ENCODE results near the gene OR1N1. TPM values are rescaled to one million over a fixed set of nuclear protein-coding genes. Genes with fewer than 3 reads are reported as not detected.

Gene OR1N1
- total and polyA plus RNA-seq, 2 of the 4 experiments (the other 2 are of a cell fraction), result not detected

DNA sequence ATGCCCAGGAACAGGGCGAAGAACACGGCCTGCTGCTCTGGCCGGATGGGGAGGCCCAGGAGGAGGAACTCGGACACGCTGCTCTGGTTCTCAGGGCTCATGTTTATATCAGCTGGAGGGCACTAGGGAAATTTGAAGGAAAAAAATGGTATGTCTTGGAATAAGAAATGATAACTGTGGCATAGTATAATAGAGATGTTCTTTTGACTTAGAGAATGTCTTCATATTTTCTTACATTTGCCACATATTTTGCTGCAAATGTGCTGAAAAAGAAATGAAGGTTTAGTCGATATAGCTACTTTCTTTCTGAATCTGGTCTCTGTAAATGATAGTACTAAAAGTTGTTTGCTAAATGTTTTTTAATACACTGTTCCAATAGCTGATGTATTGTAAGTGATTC lies 49.3 kb downstream of the OR1N1 start, which contains the start of gene OR1J1:
Gene OR1J1 (minus strand): TSS at position 101 of the 400 bp plus-strand sequence. CDS start 0 bp downstream, at position 101.
- WGBS, 2 experiments (ENCODE audit: extremely low coverage in 2 of 2, insufficient read length in 1 of 2), result no CpG with 5 or more reads among the region's 6 CpGs
- no TSS peak for BruUV-seq (replicated peaks)

More for the DNA sequence above, 49.3 kb downstream of the OR1N1 start, which contains the start of gene OR1J1:
- ChIA-PET POLR2A (ENCODE audit: unreplicated experiment) (interaction anchor here (0.6 kb wide), 1 partner anchor 184 kb away, joined by 3 read pairs; the partner anchor contains the start of gene OR1L1), CTCF (no interaction called here)
- H4K20me1 ChIP-seq (ENCODE audit: insufficient read depth, low read length), result no peaks in the 10 kb centered on the region
- no peak for ATAC-seq (ENCODE audit: low read depth)
- H2BK15ac ChIP-seq (ENCODE audit: low read depth, low read length), result no peak within 1 kb of the TSS
- H4K5ac ChIP-seq (ENCODE audit: low read depth, low read length), result no peak within 1 kb of the TSS
- TF ChIP-seq RFX5 (IDR thresholded peaks at IDR 0.05; ENCODE audit: low read depth, low read length) (no peak), CEBPB (IDR thresholded peaks at IDR 0.05; ENCODE audit: low read depth, low read length) (no peak)
- no peak for DNase-seq
- no peak within 1 kb of the TSS for H3K9ac ChIP-seq (ENCODE audit: low read depth, low read length)
- H3K14ac ChIP-seq (replicated peaks; ENCODE audit: low read depth, low read length), result no peak within 1 kb of the TSS
- H3K23ac ChIP-seq (ENCODE audit: low read depth, low read length), result no peak within 1 kb of the TSS
- dilution Hi-C loops (cut with HindIII; ENCODE audit: low sequenced_read_pairs, unreplicated experiment), result no loop called here
- no peak within 1 kb of the TSS for H2BK5ac ChIP-seq (ENCODE audit: low read depth, low read length, poor library complexity, severe bottlenecking)
- intact Hi-C loops (cut with micrococcal nuclease), result no loop called here
- H3K27me3 ChIP-seq (ENCODE audit: control insufficient read depth, insufficient read depth, low read length), result peaks cover 1% of the 10 kb centered on the region; the same call in 1 of the 2 replicates
- no peak within 1 kb of the TSS for H3K56ac ChIP-seq (ENCODE audit: extremely low read depth, insufficient read depth, low read length)
- H4K8ac ChIP-seq (ENCODE audit: low read depth in 2 of 2, low read length in 2 of 2), result no peak within 1 kb of the TSS
- no peak within 1 kb of the TSS for H3K4me3 ChIP-seq (ENCODE audit: insufficient read depth, low read depth, low read length)
- no peak within 1 kb of the TSS for H3K27ac ChIP-seq (ENCODE audit: insufficient read depth, low read length)
- no peak within 1 kb of the TSS for H2AK9ac ChIP-seq (replicated peaks; ENCODE audit: low read depth, low read length, poor library complexity)
- H2BK20ac ChIP-seq (ENCODE audit: low read depth, low read length), result no peak within 1 kb of the TSS
- no peak within 1 kb of the TSS for H2BK120ac ChIP-seq (ENCODE audit: low read depth, low read length)
- no peak within 1 kb of the TSS for H3K18ac ChIP-seq (ENCODE audit: low read depth, low read length)
- no peaks in the 10 kb centered on the region for H3K79me1 ChIP-seq (ENCODE audit: low read depth in 1 of 2, low read length in 2 of 2)
- no peaks in the 10 kb centered on the region for H3K9me1 ChIP-seq (ENCODE audit: insufficient read depth, low read length)
- H3K4ac ChIP-seq (ENCODE audit: low read depth, low read length), result no peak within 1 kb of the TSS
- no peak within 1 kb of the TSS for H3K4me2 ChIP-seq (ENCODE audit: low read depth, low read length)
- H2AK5ac ChIP-seq (ENCODE audit: low read depth, low read length), result no peak within 1 kb of the TSS
- H3K36me3 ChIP-seq (ENCODE audit: control insufficient read depth, insufficient read depth, low read length), result no peaks in the 10 kb centered on the region
- no peaks in the 10 kb centered on the region for H3K9me3 ChIP-seq (ENCODE audit: control insufficient read depth, insufficient read depth, low read length)
- H4K91ac ChIP-seq (ENCODE audit: insufficient read depth, low read depth, low read length), result no peak within 1 kb of the TSS
- H2AFZ ChIP-seq (replicated peaks; ENCODE audit: low read length, poor library complexity), result no peak within 1 kb of the TSS
- in situ Hi-C loops (cut with MboI; ENCODE audit: low sequenced_read_pairs), result no loop called here
- H3K4me1 ChIP-seq (ENCODE audit: control insufficient read depth, insufficient read depth, low read length), result peaks cover 6% of the 10 kb centered on the region
